ENCODE results near the gene RXFP2.

The RXFP2 gene

GRCh38 chr13:31742097-31742734, 2.9 kb downstream of the RXFP2 start:
- Mint-ChIP-seq H3K4me3 (peak overlapping the region; percentile 58 to 81 (median 73)), H3K27me3 (ENCODE audit: low read depth) (peaks cover 7% of the 10 kb centered on the region), H3K27ac (peak overlapping the region in 1 of 3 experiments; percentile 39), H3K9me3 (no peaks in the 10 kb centered on the region), H3K4me1 (peaks cover 4% of the 10 kb centered on the region), H3K36me3 (ENCODE audit: low read depth) (no peaks in the 10 kb centered on the region)
- TF ChIP-seq CTCF (IDR thresholded peaks at IDR 0.05; ENCODE audit: unreplicated experiment in 3 of 3), result peak; percentile 98 to 100 (median 99)

- Mint-ChIP-seq H3K4me1 (peaks cover 1% of the 10 kb centered on the region), H3K4me3 (no peak overlapping the region), H3K9me3 (no peaks in the 10 kb centered on the region), H3K27ac (no peak overlapping the region), H3K27me3 (ENCODE audit: low read depth) (peaks cover 12% of the 10 kb centered on the region), H3K36me3 (ENCODE audit: low read depth) (no peaks in the 10 kb centered on the region)
- no peak for TF ChIP-seq CTCF (IDR thresholded peaks at IDR 0.05; ENCODE audit: unreplicated experiment in 3 of 3)
Observed at GRCh38 chr13:31747291-31747690, 8.0 kb downstream of the RXFP2 start.

- TF ChIP-seq CTCF (IDR thresholded peaks at IDR 0.05; ENCODE audit: unreplicated experiment in 3 of 3), result no peak
- Mint-ChIP-seq H3K9me3 (no peaks in the 10 kb centered on the region), H3K27me3 (ENCODE audit: low read depth) (peaks cover 14% of the 10 kb centered on the region), H3K27ac (no peak overlapping the region), H3K4me1 (no peaks in the 10 kb centered on the region), H3K4me3 (no peak overlapping the region), H3K36me3 (ENCODE audit: low read depth) (no peaks in the 10 kb centered on the region)
Observed at GRCh38 chr13:31747966-31748365, 8.6 kb downstream of the RXFP2 start.

GRCh38 chr13:31749929-31750328, 10.6 kb downstream of the RXFP2 start:
- no peaks in the 10 kb centered on the region for H3K9me3 Mint-ChIP-seq
- H3K27ac Mint-ChIP-seq, result no peak overlapping the region
- H3K4me1 Mint-ChIP-seq, result no peaks in the 10 kb centered on the region
- no peak overlapping the region for H3K4me3 Mint-ChIP-seq
- H3K27me3 Mint-ChIP-seq (ENCODE audit: low read depth), result peaks cover 20% of the 10 kb centered on the region
- no peaks in the 10 kb centered on the region for H3K36me3 Mint-ChIP-seq (ENCODE audit: low read depth)
- no peak for TF ChIP-seq CTCF (IDR thresholded peaks at IDR 0.05; ENCODE audit: unreplicated experiment in 3 of 3)

GRCh38 chr13:31755211-31755610, 15.9 kb downstream of the RXFP2 start:
- Mint-ChIP-seq H3K27ac (no peak overlapping the region), H3K27me3 (ENCODE audit: low read depth) (peaks cover 24% of the 10 kb centered on the region), H3K9me3 (no peaks in the 10 kb centered on the region), H3K4me1 (no peaks in the 10 kb centered on the region), H3K4me3 (no peak overlapping the region), H3K36me3 (ENCODE audit: low read depth) (no peaks in the 10 kb centered on the region)
- no peak for TF ChIP-seq CTCF (IDR thresholded peaks at IDR 0.05; ENCODE audit: unreplicated experiment in 3 of 3)

- H3K4me1 Mint-ChIP-seq, result no peaks in the 10 kb centered on the region
- no peak overlapping the region for H3K27ac Mint-ChIP-seq
- no peak overlapping the region for H3K4me3 Mint-ChIP-seq
- no peaks in the 10 kb centered on the region for H3K36me3 Mint-ChIP-seq (ENCODE audit: low read depth)
- no peak for TF ChIP-seq CTCF (IDR thresholded peaks at IDR 0.05; ENCODE audit: unreplicated experiment in 3 of 3)
- peaks cover 24% of the 10 kb centered on the region for H3K27me3 Mint-ChIP-seq (ENCODE audit: low read depth)
- H3K9me3 Mint-ChIP-seq, result no peaks in the 10 kb centered on the region
Observed at GRCh38 chr13:31755803-31756212, 16.5 kb downstream of the RXFP2 start.
